NCI-H345 treated with DMSO at 0.1 percent for 48 hours (cell line): ENCODE results near the gene PDSS2.
"Not testable (repeated sequence)": the region's sequence is repeated elsewhere in the genome, so short reads cannot be mapped to it uniquely, and the experiment has no call there.

Source experiments
- DNase-seq: peaks from one replicate; lab custom pipeline; 2025; ENCODE audit not compliant: unreplicated experiment; lab: John Stamatoyannopoulos, UW

PDSS2 gene

GRCh38 chr6:107475826-107476225 lies 16.5 kb upstream of the PDSS2 start:
- DNase-seq: not testable (repeated sequence)

- DNase-seq: not testable (repeated sequence)
Measured at GRCh38 chr6:107475360-107475759, 16.0 kb upstream of the PDSS2 start.

GRCh38 chr6:107473660-107474059 lies 14.3 kb upstream of the PDSS2 start:
- DNase-seq: no peak

- no peak for DNase-seq
Measured at GRCh38 chr6:107470364-107470763, 11.0 kb upstream of the PDSS2 start.

GRCh38 chr6:107466062-107466461 lies 6.7 kb upstream of the PDSS2 start:
- DNase-seq: no peak

- DNase-seq: no peak
Measured at GRCh38 chr6:107460083-107460631, 793 bp upstream of the PDSS2 start.

GRCh38 chr6:107458672-107459282 lies 587 bp downstream of the PDSS2 start:
- no peak for DNase-seq

GRCh38 chr6:107448776-107449175 lies 10.6 kb downstream of the PDSS2 start:
- no peak for DNase-seq

- DNase-seq: no peak
Measured at GRCh38 chr6:107447663-107448216, 11.6 kb downstream of the PDSS2 start.

- DNase-seq: no peak
Measured at GRCh38 chr6:107444277-107444676, 15.1 kb downstream of the PDSS2 start.

GRCh38 chr6:107443608-107444267 lies 15.6 kb downstream of the PDSS2 start:
- no peak for DNase-seq

GRCh38 chr6:107442938-107443607 lies 16.3 kb downstream of the PDSS2 start:
- no peak for DNase-seq

- no peak for DNase-seq
Measured at GRCh38 chr6:107441682-107442081, 17.7 kb downstream of the PDSS2 start.

- no peak for DNase-seq
Measured at GRCh38 chr6:107440936-107441335, 18.4 kb downstream of the PDSS2 start.

GRCh38 chr6:107439406-107439805 lies 20.0 kb downstream of the PDSS2 start:
- no peak for DNase-seq

- DNase-seq: no peak
Measured at GRCh38 chr6:107437691-107438090, 21.7 kb downstream of the PDSS2 start.

GRCh38 chr6:107436881-107437280 lies 22.5 kb downstream of the PDSS2 start:
- DNase-seq: no peak

GRCh38 chr6:107435798-107436197 lies 23.6 kb downstream of the PDSS2 start:
- DNase-seq: no peak

- no peak for DNase-seq
Measured at GRCh38 chr6:107434812-107435211, 24.6 kb downstream of the PDSS2 start.

GRCh38 chr6:107425951-107426350 lies 33.4 kb downstream of the PDSS2 start:
- DNase-seq: not testable (repeated sequence)

- DNase-seq: no peak
Measured at GRCh38 chr6:107423474-107423990, 35.8 kb downstream of the PDSS2 start.
